ENCODE results near the gene TCF3. TPM values are rescaled to one million over a fixed set of nuclear protein-coding genes. Genes with fewer than 3 reads are reported as not detected.

The TCF3 gene
- total and polyA plus RNA-seq, 5 donors, result 15.3 to 23.6 (median 22.2) TPM

GRCh38 chr19:1685046-1685445 lies 32.6 kb upstream of the TCF3 start:
- WGBS, result 31% methylated on average over 19 of the region's 19 CpGs
- no peak overlapping the region for H3K27ac ChIP-seq (ENCODE audit: low read length)
- H3K27me3 ChIP-seq (ENCODE audit: control insufficient read depth, insufficient read depth), result no peaks in the 10 kb centered on the region
- H3K4me3 ChIP-seq (ENCODE audit: low read length), result no peak overlapping the region
- no peaks in the 10 kb centered on the region for H3K9me3 ChIP-seq (ENCODE audit: control insufficient read depth, low read length)
- DNase-seq, result no peak
- no peaks in the 10 kb centered on the region for H3K4me1 ChIP-seq (ENCODE audit: control insufficient read depth, insufficient read depth, low read length)
- no peak for ATAC-seq
- intact Hi-C loops (cut with DNase I), result no loop called here

- ATAC-seq, result no peak
- DNase-seq, result no peak
- 82% methylated on average over 10 of the region's 10 CpGs for WGBS
- no peak overlapping the region for H3K27ac ChIP-seq (ENCODE audit: low read length)
- no peaks in the 10 kb centered on the region for H3K4me1 ChIP-seq (ENCODE audit: control insufficient read depth, insufficient read depth, low read length)
- no peaks in the 10 kb centered on the region for H3K9me3 ChIP-seq (ENCODE audit: control insufficient read depth, low read length)
- intact Hi-C loops (cut with DNase I), result no loop called here
- H3K27me3 ChIP-seq (ENCODE audit: control insufficient read depth, insufficient read depth), result no peaks in the 10 kb centered on the region
- no peak overlapping the region for H3K4me3 ChIP-seq (ENCODE audit: low read length)
These were observed 32.1 kb upstream of the TCF3 start for GRCh38 chr19:1684573-1684912.

GRCh38 chr19:1683869-1684572 lies 31.6 kb upstream of the TCF3 start:
- no peaks in the 10 kb centered on the region for H3K27me3 ChIP-seq (ENCODE audit: control insufficient read depth, insufficient read depth)
- ATAC-seq, result no peak
- no peak overlapping the region for H3K27ac ChIP-seq (ENCODE audit: low read length)
- H3K4me3 ChIP-seq (ENCODE audit: low read length), result no peak overlapping the region
- DNase-seq, result no peak
- no peaks in the 10 kb centered on the region for H3K4me1 ChIP-seq (ENCODE audit: control insufficient read depth, insufficient read depth, low read length)
- intact Hi-C loops (cut with DNase I), result no loop called here
- H3K9me3 ChIP-seq (ENCODE audit: control insufficient read depth, low read length), result no peaks in the 10 kb centered on the region
- WGBS, result 70% methylated on average over 19 of the region's 19 CpGs

GRCh38 chr19:1680976-1681375 lies 28.6 kb upstream of the TCF3 start:
- DNase-seq (peak in 1 of 3 donors; percentile 18), ATAC-seq (no peak)
- H3K4me1 ChIP-seq (ENCODE audit: control insufficient read depth, insufficient read depth, low read length), result no peaks in the 10 kb centered on the region
- WGBS, result 81% methylated on average over 12 of the region's 12 CpGs
- H3K4me3 ChIP-seq (ENCODE audit: low read length), result no peak overlapping the region
- H3K27ac ChIP-seq (ENCODE audit: low read length), result no peak overlapping the region
- no peaks in the 10 kb centered on the region for H3K27me3 ChIP-seq (ENCODE audit: control insufficient read depth, insufficient read depth)
- no peaks in the 10 kb centered on the region for H3K9me3 ChIP-seq (ENCODE audit: control insufficient read depth, low read length)
- intact Hi-C loops (cut with DNase I), result no loop called here

GRCh38 chr19:1678073-1678472 lies 25.7 kb upstream of the TCF3 start:
- no peaks in the 10 kb centered on the region for H3K4me1 ChIP-seq (ENCODE audit: control insufficient read depth, insufficient read depth, low read length)
- no peak for DNase-seq
- H3K27ac ChIP-seq (ENCODE audit: low read length), result no peak overlapping the region
- intact Hi-C loops (cut with DNase I), result no loop called here
- no peaks in the 10 kb centered on the region for H3K9me3 ChIP-seq (ENCODE audit: control insufficient read depth, low read length)
- H3K27me3 ChIP-seq (ENCODE audit: control insufficient read depth, insufficient read depth), result no peaks in the 10 kb centered on the region
- WGBS, result 87% methylated on average over 2 of the region's 2 CpGs
- ATAC-seq, result no peak
- no peak overlapping the region for H3K4me3 ChIP-seq (ENCODE audit: low read length)

- Histone ChIP-seq H3K9me3 (ENCODE audit: control insufficient read depth, low read length) (no peaks in the 10 kb centered on the region), H3K27me3 (ENCODE audit: control insufficient read depth, insufficient read depth) (no peaks in the 10 kb centered on the region), H3K4me3 (ENCODE audit: low read length) (no peak overlapping the region), H3K4me1 (ENCODE audit: control insufficient read depth, insufficient read depth, low read length) (no peaks in the 10 kb centered on the region), H3K27ac (ENCODE audit: low read length) (no peak overlapping the region)
- 51% methylated on average over 27 of the region's 27 CpGs for WGBS
- ATAC-seq (no peak), DNase-seq (peak in 1 of 3 donors; percentile 37)
- intact Hi-C loops (cut with DNase I), result no loop called here
These were observed 24.2 kb upstream of the TCF3 start for GRCh38 chr19:1676351-1677266.

GRCh38 chr19:1675633-1676350 lies 23.4 kb upstream of the TCF3 start:
- WGBS, result 6% methylated on average over 62 of the region's 62 CpGs
- intact Hi-C loops (cut with DNase I), result no loop called here
- Histone ChIP-seq H3K27ac (ENCODE audit: low read length) (no peak overlapping the region), H3K4me1 (ENCODE audit: control insufficient read depth, insufficient read depth, low read length) (no peaks in the 10 kb centered on the region), H3K4me3 (ENCODE audit: low read length) (no peak overlapping the region), H3K27me3 (ENCODE audit: control insufficient read depth, insufficient read depth) (no peaks in the 10 kb centered on the region), H3K9me3 (ENCODE audit: control insufficient read depth, low read length) (no peaks in the 10 kb centered on the region)
- no peak for ATAC-seq
- DNase-seq, result peak in 1 of 3 donors; percentile 45

GRCh38 chr19:1674293-1674679 lies 21.9 kb upstream of the TCF3 start:
- Histone ChIP-seq H3K4me3 (ENCODE audit: low read length) (no peak overlapping the region), H3K9me3 (ENCODE audit: control insufficient read depth, low read length) (no peaks in the 10 kb centered on the region), H3K27me3 (ENCODE audit: control insufficient read depth, insufficient read depth) (no peaks in the 10 kb centered on the region), H3K4me1 (ENCODE audit: control insufficient read depth, insufficient read depth, low read length) (no peaks in the 10 kb centered on the region), H3K27ac (ENCODE audit: low read length) (no peak overlapping the region)
- ATAC-seq (no peak), DNase-seq (peak in 1 of 3 donors; percentile 42)
- WGBS, result 36% methylated on average over 8 of the region's 8 CpGs
- intact Hi-C loops (cut with DNase I), result loop anchor here (5.0 kb wide), 3 partner anchors 93 to 127 kb away; no protein-coding TSS in a partner anchor

- H3K4me3 ChIP-seq (ENCODE audit: low read length), result no peak overlapping the region
- no peaks in the 10 kb centered on the region for H3K9me3 ChIP-seq (ENCODE audit: control insufficient read depth, low read length)
- DNase-seq, result peak in 1 of 3 donors; percentile 25
- WGBS, result 56% methylated on average over 16 of the region's 16 CpGs
- H3K27me3 ChIP-seq (ENCODE audit: control insufficient read depth, insufficient read depth), result no peaks in the 10 kb centered on the region
- no peaks in the 10 kb centered on the region for H3K4me1 ChIP-seq (ENCODE audit: control insufficient read depth, insufficient read depth, low read length)
- no peak for ATAC-seq
- no peak overlapping the region for H3K27ac ChIP-seq (ENCODE audit: low read length)
- intact Hi-C loops (cut with DNase I), result loop anchor here (5.0 kb wide), 3 partner anchors 94 to 126 kb away; no protein-coding TSS in a partner anchor
These were observed 21.4 kb upstream of the TCF3 start for GRCh38 chr19:1673645-1674292.

- Histone ChIP-seq H3K9me3 (ENCODE audit: control insufficient read depth, low read length) (no peaks in the 10 kb centered on the region), H3K27ac (ENCODE audit: low read length) (no peak overlapping the region), H3K4me1 (ENCODE audit: control insufficient read depth, insufficient read depth, low read length) (no peaks in the 10 kb centered on the region), H3K27me3 (ENCODE audit: control insufficient read depth, insufficient read depth) (no peaks in the 10 kb centered on the region), H3K4me3 (ENCODE audit: low read length) (no peak overlapping the region)
- DNase-seq, result peak in 1 of 3 donors; percentile 38
- 80% methylated on average over 33 of the region's 33 CpGs for whole genome bisulfite sequencing
- intact Hi-C loops (cut with DNase I), result loop anchor here (5.0 kb wide), 3 partner anchors 94 to 126 kb away; no protein-coding TSS in a partner anchor
- ATAC-seq, result no peak
These were observed 20.6 kb upstream of the TCF3 start for GRCh38 chr19:1672769-1673644.

Data from right cardiac atrium (tissue), 5 donors.